ENCODE measurements around the gene SPNS3. TPM values are rescaled to one million over a fixed set of nuclear protein-coding genes. Genes with fewer than 3 reads are reported as not detected.

SPNS3 gene, protein sequence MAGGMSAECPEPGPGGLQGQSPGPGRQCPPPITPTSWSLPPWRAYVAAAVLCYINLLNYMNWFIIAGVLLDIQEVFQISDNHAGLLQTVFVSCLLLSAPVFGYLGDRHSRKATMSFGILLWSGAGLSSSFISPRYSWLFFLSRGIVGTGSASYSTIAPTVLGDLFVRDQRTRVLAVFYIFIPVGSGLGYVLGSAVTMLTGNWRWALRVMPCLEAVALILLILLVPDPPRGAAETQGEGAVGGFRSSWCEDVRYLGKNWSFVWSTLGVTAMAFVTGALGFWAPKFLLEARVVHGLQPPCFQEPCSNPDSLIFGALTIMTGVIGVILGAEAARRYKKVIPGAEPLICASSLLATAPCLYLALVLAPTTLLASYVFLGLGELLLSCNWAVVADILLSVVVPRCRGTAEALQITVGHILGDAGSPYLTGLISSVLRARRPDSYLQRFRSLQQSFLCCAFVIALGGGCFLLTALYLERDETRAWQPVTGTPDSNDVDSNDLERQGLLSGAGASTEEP
- not detected in 2 replicates for total RNA-seq (2022)
- not detected for Bru-seq, nascent RNA
- BruChase-seq, experiment 1, labeled RNA remaining after a 2-hour chase, result percentile 1 among the genes with signal in this experiment
- percentile 2 among the genes with signal in this experiment for BruChase-seq, experiment 2, labeled RNA remaining after a 6-hour chase
- long read RNA-seq, result 0 reads

DNA sequence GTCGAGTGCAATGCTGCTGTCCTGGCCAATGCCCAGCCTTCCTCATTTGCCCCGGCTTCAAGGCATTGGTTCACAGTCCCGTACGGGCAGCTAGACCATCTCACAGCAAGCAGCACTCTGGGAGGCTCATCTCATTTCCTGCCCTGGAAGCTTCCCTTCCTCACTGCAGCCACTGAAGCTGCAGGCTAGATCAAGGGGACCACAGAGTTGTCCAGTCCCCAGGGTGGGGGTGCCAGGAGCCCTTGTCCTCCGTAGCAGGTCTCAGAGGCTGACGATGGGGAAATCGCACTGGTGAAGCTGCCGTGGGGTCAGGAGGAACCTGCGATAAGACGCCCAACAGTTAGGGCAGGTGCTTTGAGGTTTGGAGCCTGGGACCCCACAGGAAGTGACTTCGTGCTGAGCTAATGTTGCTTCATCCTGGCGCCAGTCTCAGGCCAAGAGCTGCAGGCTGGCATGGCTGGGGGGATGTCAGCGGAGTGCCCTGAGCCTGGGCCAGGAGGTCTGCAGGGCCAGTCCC, at the start of gene SPNS3:
SPNS3 (plus strand) TSS at position 426 of the 517 bp plus-strand sequence; CDS start at position 454, 28 bp downstream.
- Mint-ChIP-seq H3K9me3 (ENCODE audit: unreplicated experiment) (no peaks in the 10 kb centered on the region), H3K4me3 (ENCODE audit: unreplicated experiment) (no peak within 1 kb of the TSS), H3K4me1 (ENCODE audit: low read depth, unreplicated experiment) (no peaks in the 10 kb centered on the region), H3K36me3 (ENCODE audit: insufficient read depth, unreplicated experiment) (no peaks in the 10 kb centered on the region), H3K27me3 (ENCODE audit: insufficient read depth, unreplicated experiment) (no peaks in the 10 kb centered on the region), H3K27ac (ENCODE audit: unreplicated experiment) (no peak within 1 kb of the TSS)
- CTCF ChIA-PET, result no interaction called here
- DNase-seq, result no peak
- intact Hi-C loops (cut with micrococcal nuclease; ENCODE audit: unreplicated experiment), result no loop called here
- H3K4me1 ChIP-seq, result no peaks in the 10 kb centered on the region
- H3K9me3 ChIP-seq, result no peaks in the 10 kb centered on the region
- POLR2A ChIA-PET, result no interaction called here
- H3K4me3 ChIP-seq (ENCODE audit: low read depth, low read length), result no peak within 1 kb of the TSS
- H3K27me3 ChIP-seq (replicated peaks; ENCODE audit: control insufficient read depth, insufficient read depth, low read length), result no peaks in the 10 kb centered on the region
- H3K36me3 ChIP-seq (ENCODE audit: control insufficient read depth, insufficient read depth, low read length), result no peaks in the 10 kb centered on the region
- TF ChIP-seq, protein P1, sequence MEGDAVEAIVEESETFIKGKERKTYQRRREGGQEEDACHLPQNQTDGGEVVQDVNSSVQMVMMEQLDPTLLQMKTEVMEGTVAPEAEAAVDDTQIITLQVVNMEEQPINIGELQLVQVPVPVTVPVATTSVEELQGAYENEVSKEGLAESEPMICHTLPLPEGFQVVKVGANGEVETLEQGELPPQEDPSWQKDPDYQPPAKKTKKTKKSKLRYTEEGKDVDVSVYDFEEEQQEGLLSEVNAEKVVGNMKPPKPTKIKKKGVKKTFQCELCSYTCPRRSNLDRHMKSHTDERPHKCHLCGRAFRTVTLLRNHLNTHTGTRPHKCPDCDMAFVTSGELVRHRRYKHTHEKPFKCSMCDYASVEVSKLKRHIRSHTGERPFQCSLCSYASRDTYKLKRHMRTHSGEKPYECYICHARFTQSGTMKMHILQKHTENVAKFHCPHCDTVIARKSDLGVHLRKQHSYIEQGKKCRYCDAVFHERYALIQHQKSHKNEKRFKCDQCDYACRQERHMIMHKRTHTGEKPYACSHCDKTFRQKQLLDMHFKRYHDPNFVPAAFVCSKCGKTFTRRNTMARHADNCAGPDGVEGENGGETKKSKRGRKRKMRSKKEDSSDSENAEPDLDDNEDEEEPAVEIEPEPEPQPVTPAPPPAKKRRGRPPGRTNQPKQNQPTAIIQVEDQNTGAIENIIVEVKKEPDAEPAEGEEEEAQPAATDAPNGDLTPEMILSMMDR (IDR thresholded peaks at IDR 0.05; ENCODE audit: insufficient read depth in 1 of 2, low read depth in 1 of 2, low read length in 1 of 2, severe bottlenecking in 1 of 2, unreplicated experiment in 1 of 2), result no peak
- BruUV-seq (replicated peaks), result no TSS peak

DNA sequence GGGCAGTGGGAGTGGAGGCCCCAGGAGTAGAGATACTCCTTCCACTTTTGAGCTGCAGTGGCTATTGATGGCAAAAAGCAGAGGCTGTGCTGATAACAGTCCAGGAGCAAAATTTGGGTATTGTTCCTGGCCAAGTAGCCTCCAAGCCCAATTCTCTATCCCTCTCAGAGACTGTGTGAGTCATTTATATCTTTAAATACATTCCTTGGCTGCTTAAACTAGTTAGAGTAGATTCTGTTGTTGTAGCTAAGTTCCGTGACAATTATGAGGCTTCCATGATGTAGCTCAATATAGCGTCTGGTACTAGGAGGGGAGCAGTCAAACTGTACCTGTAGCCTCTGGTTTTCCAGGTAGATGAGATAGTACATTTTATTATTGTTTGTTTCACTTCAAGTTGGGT, 47.3 kb upstream of the SPNS3 start:
- Mint-ChIP-seq H3K9me3 (ENCODE audit: unreplicated experiment) (no peaks in the 10 kb centered on the region), H3K27ac (ENCODE audit: unreplicated experiment) (no peak overlapping the region), H3K4me3 (ENCODE audit: unreplicated experiment) (no peak overlapping the region), H3K4me1 (ENCODE audit: low read depth, unreplicated experiment) (no peaks in the 10 kb centered on the region), H3K27me3 (ENCODE audit: insufficient read depth, unreplicated experiment) (no peaks in the 10 kb centered on the region), H3K36me3 (ENCODE audit: insufficient read depth, unreplicated experiment) (no peaks in the 10 kb centered on the region)
- Histone ChIP-seq H3K4me1 (no peaks in the 10 kb centered on the region), H3K27me3 (replicated peaks; ENCODE audit: control insufficient read depth, insufficient read depth, low read length) (no peaks in the 10 kb centered on the region), H3K4me3 (ENCODE audit: low read depth, low read length) (no peak overlapping the region), H3K36me3 (ENCODE audit: control insufficient read depth, insufficient read depth, low read length) (no peaks in the 10 kb centered on the region), H3K9me3 (no peaks in the 10 kb centered on the region)
- no peak for DNase-seq
- ChIA-PET CTCF (no interaction called here), POLR2A (no interaction called here)
- no TSS peak for BruUV-seq (replicated peaks)
- intact Hi-C loops (cut with micrococcal nuclease; ENCODE audit: unreplicated experiment), result no loop called here
- TF ChIP-seq, protein P1 (IDR thresholded peaks at IDR 0.05; ENCODE audit: insufficient read depth in 1 of 2, low read depth in 1 of 2, low read length in 1 of 2, severe bottlenecking in 1 of 2, unreplicated experiment in 1 of 2), result no peak

DNA sequence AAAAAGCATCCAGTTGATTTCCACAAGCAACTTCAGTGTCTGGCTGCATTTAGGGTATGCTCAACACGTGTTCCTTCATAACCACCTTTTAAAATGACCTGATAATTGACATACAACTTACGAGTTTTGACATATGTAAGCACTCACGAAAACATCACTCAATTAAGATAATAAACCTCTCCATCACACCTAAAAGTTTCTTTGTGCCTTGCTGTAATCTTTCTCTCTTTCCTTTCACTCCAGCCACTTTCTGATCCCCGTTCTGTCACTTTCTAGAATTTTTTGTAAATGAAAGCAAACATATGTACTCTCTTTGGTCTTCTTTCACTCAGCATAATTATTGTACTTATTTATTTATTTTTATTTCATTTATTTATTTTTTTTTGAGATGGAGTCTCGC, 46.6 kb upstream of the SPNS3 start:
- H3K27me3 ChIP-seq (replicated peaks; ENCODE audit: control insufficient read depth, insufficient read depth, low read length), result no peaks in the 10 kb centered on the region
- no peaks in the 10 kb centered on the region for H3K27me3 Mint-ChIP-seq (ENCODE audit: insufficient read depth, unreplicated experiment)
- BruUV-seq (replicated peaks), result no TSS peak
- no peaks in the 10 kb centered on the region for H3K9me3 Mint-ChIP-seq (ENCODE audit: unreplicated experiment)
- intact Hi-C loops (cut with micrococcal nuclease; ENCODE audit: unreplicated experiment), result no loop called here
- TF ChIP-seq, protein P1 (IDR thresholded peaks at IDR 0.05; ENCODE audit: insufficient read depth in 1 of 2, low read depth in 1 of 2, low read length in 1 of 2, severe bottlenecking in 1 of 2, unreplicated experiment in 1 of 2), result no peak
- H3K27ac Mint-ChIP-seq (ENCODE audit: unreplicated experiment), result no peak overlapping the region
- no peak overlapping the region for H3K4me3 ChIP-seq (ENCODE audit: low read depth, low read length)
- no peaks in the 10 kb centered on the region for H3K36me3 ChIP-seq (ENCODE audit: control insufficient read depth, insufficient read depth, low read length)
- H3K4me1 ChIP-seq, result no peaks in the 10 kb centered on the region
- POLR2A ChIA-PET, result no interaction called here
- no peak overlapping the region for H3K4me3 Mint-ChIP-seq (ENCODE audit: unreplicated experiment)
- H3K9me3 ChIP-seq, result no peaks in the 10 kb centered on the region
- CTCF ChIA-PET, result no interaction called here
- no peaks in the 10 kb centered on the region for H3K36me3 Mint-ChIP-seq (ENCODE audit: insufficient read depth, unreplicated experiment)
- DNase-seq, result no peak
- H3K4me1 Mint-ChIP-seq (ENCODE audit: low read depth, unreplicated experiment), result no peaks in the 10 kb centered on the region

All from Caco-2 (cell line).